GM23338 (cell line): ENCODE results near the gene SF3A1. TPM values are rescaled to one million over a fixed set of nuclear protein-coding genes. Genes with fewer than 3 reads are reported as not detected.

Experiments
- ATAC-seq: fragments of 200-7000 bp; cut with Tn5 transposase; 3 replicates; pipeline ENCODE4 v1.9.1; 2020
- DNase-seq: peaks from one replicate; pipeline ENCODE4 v3.0.0-alpha.2; 2015; ENCODE audit warnings: low spot score
- H2AFZ ChIP-seq: fragments of 200-600 bp; sonication (generic); 2 replicates; pipeline ENCODE4 v1.8.0; 2016; ENCODE audit warnings: antibody characterized with exemption, mild to moderate bottlenecking, moderate library complexity
- H3F3A ChIP-seq: fragments of 200-600 bp; sonication (generic); replicated peaks from 2 replicates; pipeline ENCODE4 v1.8.0; 2017; ENCODE audit warnings: antibody characterized with exemption, mixed run types, low read depth
- H3K27ac ChIP-seq: fragments of 200-600 bp; sonication (generic); 2 replicates; pipeline ENCODE4 v1.6.1; 2016; ENCODE audit warnings: low read depth
- H3K27me3 ChIP-seq: fragments of 200-600 bp; sonication (generic); 2 replicates; pipeline ENCODE4 v1.8.0; 2016; ENCODE audit warnings: mild to moderate bottlenecking, mixed run types, moderate library complexity; ENCODE audit not compliant: insufficient read depth
- H3K36me3 ChIP-seq: fragments of 200-600 bp; sonication (generic); 2 replicates; pipeline ENCODE4 v1.8.0; 2016; ENCODE audit warnings: mild to moderate bottlenecking; ENCODE audit not compliant: insufficient read depth
- H3K4me1 ChIP-seq: fragments of 200-600 bp; sonication (generic); 2 replicates; pipeline ENCODE4 v1.8.0; 2016; ENCODE audit warnings: mild to moderate bottlenecking, moderate library complexity; ENCODE audit not compliant: insufficient read depth
- H3K4me2 ChIP-seq: fragments of 200-600 bp; sonication (generic); 2 replicates; pipeline ENCODE4 v1.7.1; 2017; ENCODE audit warnings: mixed run types
- H3K4me3 ChIP-seq: fragments of 200-600 bp; sonication (generic); 2 replicates; pipeline ENCODE4 v1.6.1; 2016; ENCODE audit warnings: mixed run types
- H3K79me2 ChIP-seq: fragments of 200-600 bp; sonication (generic); replicated peaks from 2 replicates; pipeline ENCODE4 v1.8.0; 2017; ENCODE audit warnings: mild to moderate bottlenecking; ENCODE audit not compliant: insufficient read depth
- H3K9me2 ChIP-seq: fragments of 200-600 bp; sonication (generic); 2 replicates; pipeline ENCODE4 v1.8.0; 2017; ENCODE audit not compliant: insufficient read depth
- H4K20me1 ChIP-seq: fragments of 200-600 bp; sonication (generic); replicated peaks from 2 replicates; pipeline ENCODE4 v1.8.0; 2017; ENCODE audit warnings: mild to moderate bottlenecking; ENCODE audit not compliant: insufficient read depth
- H3K27ac Mint-ChIP-seq: 2 replicates; pipeline ENCODE4 v1.8.0; 2020; ENCODE audit warnings: inconsistent platforms, mild to moderate bottlenecking, moderate library complexity, mixed read lengths
- H3K27me3 Mint-ChIP-seq: 3 replicates; pipeline ENCODE4 v1.8.0; 2022; ENCODE audit warnings: low read depth, mild to moderate bottlenecking, moderate library complexity, mixed read lengths, inconsistent platforms; ENCODE audit not compliant: insufficient read depth, poor library complexity
- H3K36me3 Mint-ChIP-seq: 3 replicates; pipeline ENCODE4 v1.8.0; 2021; ENCODE audit warnings: low read depth, mild to moderate bottlenecking, inconsistent platforms, moderate library complexity, mixed read lengths
- H3K4me1 Mint-ChIP-seq: 3 replicates; pipeline ENCODE4 v1.8.0; 2020; ENCODE audit warnings: mild to moderate bottlenecking, inconsistent platforms, mixed read lengths
- H3K4me3 Mint-ChIP-seq: 3 replicates; pipeline ENCODE4 v1.8.0; 2021; ENCODE audit warnings: moderate library complexity, mild to moderate bottlenecking, inconsistent platforms, mixed read lengths
- H3K9me3 Mint-ChIP-seq: 3 replicates; pipeline ENCODE4 v1.8.0; 2020; ENCODE audit warnings: moderate library complexity, mild to moderate bottlenecking, inconsistent platforms, mixed read lengths
- CREB1 ChIP-seq: fragments of 250-450 bp; sonication (Bioruptor Pico); IDR thresholded peaks from 2 replicates; pipeline ENCODE4 v1.5.0; 2020; ENCODE audit warnings: low read depth, mild to moderate bottlenecking, moderate library complexity
- EZH2phosphoT487 ChIP-seq: fragments of 200-600 bp; sonication (generic); IDR thresholded peaks from one replicate; pipeline ENCODE4 v1.8.1; 2018; ENCODE audit warnings: antibody characterized with exemption; ENCODE audit not compliant: unreplicated experiment
- JUNB ChIP-seq: IDR thresholded peaks from one replicate; pipeline ENCODE4 v1.6.1; 2016; ENCODE audit warnings: antibody characterized with exemption; ENCODE audit not compliant: unreplicated experiment
- NANOG ChIP-seq: IDR thresholded peaks from 2 replicates; pipeline ENCODE4 v1.6.1; 2016; ENCODE audit warnings: antibody characterized with exemption, borderline replicate concordance
- POLR2AphosphoS5 ChIP-seq: IDR thresholded peaks from 2 replicates; pipeline ENCODE4 v1.6.1; 2016; ENCODE audit warnings: antibody characterized with exemption, low read depth
- ZNF462 ChIP-seq: fragments of 250-450 bp; sonication (Bioruptor Pico); IDR thresholded peaks from 2 replicates; pipeline ENCODE4 v1.5.0; 2020; ENCODE audit warnings: mild to moderate bottlenecking, moderate library complexity
- polyA plus RNA-seq: library from polyadenylated mRNA; unstranded; fragments of >200 nt; fragmentation: Nextera tagmentation; extraction: Ambion mirVana; gene quantifications from 2 replicates; pipeline ENCODE4 v1.2.1, GENCODE V29; 2016
- total RNA-seq: library from RNA; depleted of rRNA; stranded (reverse); fragments of >200 nt; shearing (Covaris generic); gene quantifications from 2 replicates; pipeline ENCODE4 v1.2.3, GENCODE V29; 2014

Gene SF3A1
- total and polyA plus RNA-seq, 2 experiments from 2014 or later: 107 to 108 TPM

- no peak for TF ChIP-seq ZNF462 (CRISPR knock-in tag)
- TF ChIP-seq JUNB: no peak
Measured at GRCh38 chr22:30305519-30305905, 51.2 kb downstream of the SF3A1 start (continued).

- no peak overlapping the region for H3K27ac ChIP-seq
Measured at GRCh38 chr22:30304495-30305244, 52.0 kb downstream of the SF3A1 start.

More at GRCh38 chr22:30304495-30305244, 52.0 kb downstream of the SF3A1 start:
- H3K79me2 ChIP-seq: no peaks in the 10 kb centered on the region
- no peaks in the 10 kb centered on the region for H3K4me1 ChIP-seq
- Mint-ChIP-seq H3K27ac (no peak overlapping the region), H3K4me3 (no peak overlapping the region), H3K27me3 (peaks cover 6% of the 10 kb centered on the region), H3K4me1 (peaks cover 8% of the 10 kb centered on the region; the same call in 1 of the 3 replicates), H3K36me3 (no peaks in the 10 kb centered on the region; the same call in 2 of the 3 replicates), H3K9me3 (no peaks in the 10 kb centered on the region)
- no peak overlapping the region for H3K4me3 ChIP-seq
- no peaks in the 10 kb centered on the region for H3K27me3 ChIP-seq
- H3K4me2 ChIP-seq: no peak overlapping the region
- no peak for ATAC-seq
- no peaks in the 10 kb centered on the region for H3K9me2 ChIP-seq
- no peak for DNase-seq
- H4K20me1 ChIP-seq: no peaks in the 10 kb centered on the region; the same call in none of the 2 replicates
- no peak for TF ChIP-seq POLR2AphosphoS5
- TF ChIP-seq ZNF462 (CRISPR knock-in tag): no peak
- no peak for TF ChIP-seq CREB1 (CRISPR knock-in tag)
- no peak for TF ChIP-seq NANOG
- TF ChIP-seq EZH2phosphoT487: no peak
- no peak overlapping the region for H2AFZ ChIP-seq
- no peaks in the 10 kb centered on the region for H3F3A ChIP-seq
- H3K36me3 ChIP-seq: no peaks in the 10 kb centered on the region
